ENCODE data around the gene C4orf50. TPM values are rescaled to one million over a fixed set of nuclear protein-coding genes. Genes with fewer than 3 reads are reported as not detected.

C4orf50 gene
- total and polyA plus RNA-seq, 2 of the 8 experiments (the other 6 are each of a cell fraction or from before 2014, with no cell fraction given): 0.08 to 0.22 TPM

- CTCF ChIA-PET (ENCODE audit: partially characterized antibody): interaction anchor here (1.0 kb wide), 2 partner anchors 8 to 34 kb away, joined by 3 to 5 read pairs; no protein-coding TSS in a partner anchor
Observed at GRCh38 chr4:5921101-5921980, 96.9 kb downstream of the C4orf50 start.

More at GRCh38 chr4:5921101-5921980, 96.9 kb downstream of the C4orf50 start:
- Histone ChIP-seq H3K4me1 (replicated peaks in 1 of 4; ENCODE audit: control insufficient read depth in 3 of 4, insufficient read depth in 4 of 4, low read length in 3 of 4) (peaks cover 0 to 9% (median 3%) of the 10 kb centered on the region in 4 experiments; a peak in 3 of 7 replicates), H3K4me3 (ENCODE audit: extremely low read depth in 1 of 4, insufficient read depth in 2 of 4, low read depth in 3 of 4, low read length in 4 of 4) (no peak overlapping the region), H2BK5ac (ENCODE audit: low read depth, low read length) (no peak overlapping the region), H4K91ac (replicated peaks; ENCODE audit: insufficient read length, low read length) (no peak overlapping the region), H3K4ac (replicated peaks; ENCODE audit: insufficient read length, low read depth, low read length) (no peak overlapping the region), H3K27me3 (replicated peaks in 1 of 4; ENCODE audit: control insufficient read depth in 3 of 4, extremely low read depth in 1 of 4, insufficient read depth in 3 of 4, low read length in 3 of 4) (peaks cover 0 to 2% (median 0%) of the 10 kb centered on the region in 4 experiments; a peak in 1 of 7 replicates), H3K23ac (ENCODE audit: insufficient read length) (no peak overlapping the region), H3K56ac (replicated peaks; ENCODE audit: insufficient read length, low read depth, low read length) (no peak overlapping the region), H4K20me1 (replicated peaks in 1 of 2; ENCODE audit: control insufficient read depth in 1 of 2, insufficient read depth in 2 of 2, low read length in 2 of 2) (no peaks in the 10 kb centered on the region), H2AFZ (ENCODE audit: low read length) (no peak overlapping the region), H3K9ac (replicated peaks in 1 of 4; ENCODE audit: extremely low read depth in 1 of 4, low read depth in 3 of 4, low read length in 3 of 4) (no peak overlapping the region), H2BK12ac (ENCODE audit: low read depth, low read length) (0 out of 2 replicates have a peak overlapping the region, but pooled peaks have one; percentile 27), H3K9me3 (ENCODE audit: insufficient read depth in 2 of 2, low read depth in 1 of 2, low read length in 1 of 2) (no peaks in the 10 kb centered on the region), H3K18ac (ENCODE audit: extremely low read depth, low read length) (no peak overlapping the region), H4K8ac (ENCODE audit: extremely low read depth, insufficient read depth, low read length) (no peak overlapping the region; the same call in 1 of the 2 replicates), H3K14ac (ENCODE audit: insufficient read length) (no peak overlapping the region), H3K4me2 (ENCODE audit: insufficient read depth in 1 of 2, low read depth in 2 of 2, low read length in 2 of 2) (no peak overlapping the region), H2BK120ac (replicated peaks; ENCODE audit: low read depth, low read length) (no peak overlapping the region), H4K5ac (ENCODE audit: insufficient read length, low read depth, low read length) (no peak overlapping the region), H2AK5ac (ENCODE audit: low read depth, low read length) (0 out of 2 replicates have a peak overlapping the region, but pooled peaks have one; percentile 28), H3K79me2 (ENCODE audit: control insufficient read depth in 1 of 2, insufficient read depth in 2 of 2, low read length in 2 of 2) (no peaks in the 10 kb centered on the region), H2BK15ac (ENCODE audit: low read length) (0 out of 2 replicates have a peak overlapping the region, but pooled peaks have one; percentile 18), H3K36me3 (ENCODE audit: control insufficient read depth in 2 of 4, insufficient read depth in 4 of 4, low read length in 3 of 4) (no peaks in the 10 kb centered on the region), H2BK20ac (ENCODE audit: low read length) (no peak overlapping the region), H3K79me1 (ENCODE audit: low read depth, low read length) (no peaks in the 10 kb centered on the region), H3K27ac (ENCODE audit: low read depth, low read length) (no peak overlapping the region), H3K23me2 (ENCODE audit: low read depth, low read length) (no peaks in the 10 kb centered on the region)
- WGBS, 2 experiments (ENCODE audit: extremely low coverage in 1 of 2, insufficient coverage in 1 of 2, insufficient read length in 1 of 2, insufficient replicate concordance in 2 of 2, low coverage in 1 of 2, low lambda C conversion rate in 2 of 2, missing lambda C conversion rate in 1 of 2): 81% methylated on average over 16 of the region's 16 CpGs; no CpG with 5 or more reads in 1 of the 2 experiments
- no peak for TF ChIP-seq CTBP2 (IDR thresholded peaks at IDR 0.05; ENCODE audit: borderline replicate concordance, insufficient read depth, insufficient read length, low read length)
- TF ChIP-seq NANOG (IDR thresholded peaks at IDR 0.05; ENCODE audit: insufficient read depth, low read depth, low read length, poor library complexity, severe bottlenecking): no peak
- POLR2A ChIA-PET (ENCODE audit: partially characterized antibody): interaction anchor here (1.1 to 1.4 kb wide), 2 partner anchors 8 to 11 kb away, joined by 3 to 4 read pairs; no protein-coding TSS in a partner anchor
- FAIRE-seq: no peak
- no peak for DNase-seq (ENCODE audit: low read depth in 1 of 2, low spot score in 2 of 2)

All from H1 (cell line).